Activated CD8-positive, alpha-beta T cell treated with anti-CD3 and anti-CD28 coated beads, Interleukin-2, amount 10 ng/mL, durations not matched to agents 7 days and 5 days (primary cell): ENCODE results near the gene KCNC2. TPM values are rescaled to one million over a fixed set of nuclear protein-coding genes. Genes with fewer than 3 reads are reported as not detected.
"Not testable (repeated sequence)": the region's sequence is repeated elsewhere in the genome, so short reads cannot be mapped to it uniquely, and the experiment has no call there.

ENCODE experiments used
- ATAC-seq: fragments of 150-1000 bp; cut with Tn5 transposase; one replicate; pipeline ENCODE4 v1.10.0; 2021; ENCODE audit warnings: moderate library complexity
- CTCF ChIA-PET: fragments of 350-600 bp; sonication (Branson Sonifier 250); formaldehyde crosslinking; loops from one replicate; lab custom pipeline; 2021; ENCODE audit warnings: antibody characterized with exemption; lab: Charles Lee
- POLR2A ChIA-PET: fragments of 350-600 bp; sonication (Branson Sonifier 250); formaldehyde crosslinking; loops from one replicate; lab custom pipeline; 2021; ENCODE audit warnings: antibody characterized with exemption; lab: Charles Lee
- DNase-seq: peaks from one replicate; pipeline ENCODE4 v3.0.0-alpha.2; 2020
- H3K27ac Mint-ChIP-seq: one replicate; pipeline ENCODE4 v1.8.0; 2021; ENCODE audit warnings: mild to moderate bottlenecking, mixed read lengths
- H3K27me3 Mint-ChIP-seq: one replicate; pipeline ENCODE4 v1.8.0; 2021; ENCODE audit warnings: low read depth, mixed read lengths
- H3K36me3 Mint-ChIP-seq: one replicate; pipeline ENCODE4 v1.8.0; 2021; ENCODE audit warnings: low read depth, mixed read lengths
- H3K4me1 Mint-ChIP-seq: one replicate; pipeline ENCODE4 v1.8.0; 2021; ENCODE audit warnings: low read depth, mixed read lengths
- H3K4me3 Mint-ChIP-seq: one replicate; pipeline ENCODE4 v1.8.0; 2021; ENCODE audit warnings: mild to moderate bottlenecking, mixed read lengths
- H3K9me3 Mint-ChIP-seq: one replicate; pipeline ENCODE4 v1.8.0; 2022; ENCODE audit warnings: mixed read lengths; ENCODE audit not compliant: insufficient read depth
- total RNA-seq, 2 experiments: library from RNA; stranded (reverse); gene quantifications; one replicate each; pipeline ENCODE4 v1.2.3, GENCODE V29; 2021

The KCNC2 gene
- total RNA-seq, 2 experiments from 2014 or later = not detected

DNA sequence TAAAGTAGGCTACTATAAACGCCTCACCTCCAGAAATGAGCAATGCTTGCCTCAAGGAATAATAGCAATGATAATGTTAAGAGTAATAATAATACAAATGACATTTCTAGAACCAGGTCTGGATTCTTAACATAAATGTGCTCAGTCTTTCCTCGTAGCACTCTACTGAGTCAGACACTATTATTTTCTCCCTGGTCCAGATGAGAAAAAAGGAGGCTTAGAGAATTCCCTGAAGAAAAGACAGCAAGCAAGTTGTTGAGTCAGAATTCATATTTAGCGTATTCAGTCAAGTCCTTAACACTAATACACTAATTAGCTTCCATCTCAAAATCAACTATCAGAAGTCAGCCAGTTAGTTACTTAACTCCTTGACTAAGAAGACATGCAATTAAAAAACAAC is 13.2 kb downstream of the KCNC2 start:
- CTCF ChIA-PET = no interaction called here
- DNase-seq (no peak), ATAC-seq (no peak)
- H3K4me3 Mint-ChIP-seq = no peak overlapping the region
- H3K36me3 Mint-ChIP-seq = no peaks in the 10 kb centered on the region
- H3K27ac Mint-ChIP-seq = no peak overlapping the region
- peaks cover 3% of the 10 kb centered on the region for H3K27me3 Mint-ChIP-seq
- no peaks in the 10 kb centered on the region for H3K9me3 Mint-ChIP-seq
- H3K4me1 Mint-ChIP-seq = peaks cover 5% of the 10 kb centered on the region
- POLR2A ChIA-PET = no interaction called here

DNA sequence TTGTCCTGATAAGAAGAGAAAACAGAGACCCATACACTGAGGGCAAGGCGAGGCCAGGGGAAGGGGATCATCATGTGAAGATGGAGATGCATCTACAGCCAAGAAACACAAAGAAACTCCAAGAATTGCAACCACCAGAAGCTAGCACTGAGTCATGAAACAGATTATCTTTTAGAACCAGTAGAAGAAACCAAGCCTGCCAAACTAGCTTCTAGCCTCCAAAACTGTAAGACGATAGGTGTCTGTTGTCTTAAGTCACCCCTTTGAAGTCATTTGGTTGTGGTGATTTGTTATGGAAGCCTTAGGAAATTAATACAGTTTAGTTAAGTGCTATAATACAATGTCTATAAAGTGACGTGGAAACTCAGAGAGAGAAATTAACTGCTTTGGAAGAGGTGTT is 15.4 kb downstream of the KCNC2 start:
- ChIA-PET CTCF (no interaction called here), POLR2A (no interaction called here)
- Mint-ChIP-seq H3K4me3 (no peak overlapping the region), H3K27ac (no peak overlapping the region), H3K4me1 (no peaks in the 10 kb centered on the region), H3K27me3 (peaks cover 3% of the 10 kb centered on the region), H3K9me3 (no peaks in the 10 kb centered on the region), H3K36me3 (no peaks in the 10 kb centered on the region)
- no peak for DNase-seq
- ATAC-seq = no peak

DNA sequence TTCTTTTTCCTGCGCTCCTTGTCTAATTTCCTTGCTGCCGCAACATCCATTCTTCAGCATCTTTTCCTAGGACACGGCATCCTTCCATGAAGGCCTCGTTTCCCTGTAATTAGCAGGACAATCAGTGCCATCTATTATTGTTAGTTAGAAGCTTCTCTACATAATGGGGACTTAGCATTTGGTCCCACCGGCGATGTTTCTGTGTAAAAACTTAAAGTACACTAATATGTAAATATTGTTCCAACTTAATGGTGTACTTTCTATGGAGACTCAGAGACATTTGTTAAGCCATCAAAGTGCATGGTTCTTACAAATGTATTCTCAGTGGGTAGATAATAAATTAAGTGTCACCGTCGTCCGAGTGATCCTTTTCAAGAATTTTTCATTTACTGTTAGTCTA is 17.4 kb downstream of the KCNC2 start:
- Mint-ChIP-seq H3K36me3 (no peaks in the 10 kb centered on the region), H3K9me3 (no peaks in the 10 kb centered on the region), H3K4me1 (no peaks in the 10 kb centered on the region), H3K27me3 (peaks cover 2% of the 10 kb centered on the region), H3K4me3 (no peak overlapping the region), H3K27ac (no peak overlapping the region)
- ATAC-seq (no peak), DNase-seq (no peak)
- CTCF ChIA-PET = no interaction called here
- POLR2A ChIA-PET = no interaction called here

DNA sequence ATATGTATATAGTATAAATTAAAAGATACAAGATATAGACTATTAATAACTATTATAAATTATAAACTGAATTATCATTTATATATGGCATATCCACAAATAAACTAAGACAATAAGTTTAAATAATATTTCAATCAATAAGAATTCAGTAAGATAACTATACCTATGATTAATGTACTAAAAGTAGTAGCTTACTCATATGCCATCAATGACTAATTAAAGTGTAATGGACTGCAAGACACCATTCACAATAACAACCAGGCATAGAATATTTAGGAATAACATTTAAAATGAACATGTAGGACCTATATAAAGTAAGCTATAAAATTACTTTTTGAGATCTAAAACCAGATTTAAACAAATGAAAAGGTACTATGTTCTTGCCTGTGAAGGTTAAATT is 18.8 kb downstream of the KCNC2 start:
- Mint-ChIP-seq H3K9me3 (no peaks in the 10 kb centered on the region), H3K27ac (no peak overlapping the region), H3K27me3 (no peaks in the 10 kb centered on the region), H3K4me3 (no peak overlapping the region), H3K36me3 (no peaks in the 10 kb centered on the region), H3K4me1 (no peaks in the 10 kb centered on the region)
- ATAC-seq (no peak), DNase-seq (no peak)
- ChIA-PET CTCF (no interaction called here), POLR2A (no interaction called here)

DNA sequence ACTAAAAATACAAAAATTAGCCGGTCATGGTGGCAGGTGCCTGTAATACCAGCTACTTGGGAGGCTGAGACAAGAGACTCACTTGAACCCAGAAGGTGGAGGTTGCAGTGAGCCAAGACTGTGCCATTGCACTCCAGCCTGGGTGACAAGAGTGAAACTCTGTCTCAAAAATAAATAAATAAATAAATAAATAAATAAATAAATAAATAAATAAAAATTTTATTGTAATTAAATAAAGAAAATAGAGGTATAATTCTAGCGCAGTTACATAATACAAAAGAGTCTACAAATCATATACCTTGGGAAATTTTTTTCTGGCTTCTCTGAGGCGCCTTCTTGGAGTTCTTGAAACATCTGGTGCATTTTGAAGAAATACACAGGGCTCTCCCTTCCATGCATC is 23.8 kb downstream of the KCNC2 start:
- H3K4me1 Mint-ChIP-seq, H3K9me3 Mint-ChIP-seq, DNase-seq, ATAC-seq, H3K27ac Mint-ChIP-seq, POLR2A ChIA-PET, H3K36me3 Mint-ChIP-seq, H3K4me3 Mint-ChIP-seq, CTCF ChIA-PET, H3K27me3 Mint-ChIP-seq: not testable (repeated sequence)

DNA sequence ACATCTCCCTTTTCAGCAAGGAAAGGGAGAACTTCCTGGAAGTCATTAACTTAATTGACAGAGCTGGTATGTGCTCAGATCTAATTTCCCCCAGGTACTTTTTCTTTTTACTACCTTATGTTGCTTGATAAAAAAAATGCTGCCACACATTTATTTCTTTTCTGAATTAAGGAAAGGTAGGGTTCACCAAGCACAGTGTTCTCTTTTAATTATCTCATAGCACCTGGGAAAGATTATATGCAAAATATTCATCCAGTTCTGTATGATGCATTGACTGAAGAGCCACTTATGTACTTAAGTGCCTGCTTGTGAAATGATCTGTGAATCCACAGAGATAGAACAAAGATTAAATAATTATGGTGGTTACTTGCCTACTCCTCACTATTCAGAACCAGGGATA is 25.1 kb downstream of the KCNC2 start:
- H3K9me3 Mint-ChIP-seq = no peaks in the 10 kb centered on the region
- no peaks in the 10 kb centered on the region for H3K36me3 Mint-ChIP-seq
- H3K4me1 Mint-ChIP-seq = no peaks in the 10 kb centered on the region
- no peak overlapping the region for H3K27ac Mint-ChIP-seq
- POLR2A ChIA-PET = no interaction called here
- no peak for ATAC-seq
- no peak for DNase-seq
- H3K4me3 Mint-ChIP-seq = no peak overlapping the region
- CTCF ChIA-PET = no interaction called here
- H3K27me3 Mint-ChIP-seq = no peaks in the 10 kb centered on the region

DNA sequence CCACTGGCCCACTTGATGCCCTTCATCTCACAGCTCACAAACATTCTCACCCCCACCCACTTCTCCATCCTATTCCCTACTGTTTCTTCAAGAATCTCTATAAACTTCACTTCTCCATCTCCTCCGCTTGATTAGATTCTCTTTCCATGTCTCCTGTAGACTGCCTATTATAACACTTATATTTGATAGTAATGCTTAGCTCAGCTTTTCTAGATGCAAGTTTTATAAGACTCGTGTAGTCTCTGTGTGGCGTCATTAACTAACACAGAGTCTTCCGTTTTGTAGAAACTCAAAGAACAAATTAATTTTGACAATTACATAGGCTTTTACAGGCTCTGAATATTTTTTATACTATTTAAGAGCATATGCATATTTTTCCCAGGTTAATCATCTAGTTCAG is 25.7 kb downstream of the KCNC2 start:
- no peaks in the 10 kb centered on the region for H3K4me1 Mint-ChIP-seq
- H3K27me3 Mint-ChIP-seq = no peaks in the 10 kb centered on the region
- H3K9me3 Mint-ChIP-seq = no peaks in the 10 kb centered on the region
- no peaks in the 10 kb centered on the region for H3K36me3 Mint-ChIP-seq
- ChIA-PET CTCF (no interaction called here), POLR2A (no interaction called here)
- H3K4me3 Mint-ChIP-seq = no peak overlapping the region
- ATAC-seq (no peak), DNase-seq (no peak)
- no peak overlapping the region for H3K27ac Mint-ChIP-seq

DNA sequence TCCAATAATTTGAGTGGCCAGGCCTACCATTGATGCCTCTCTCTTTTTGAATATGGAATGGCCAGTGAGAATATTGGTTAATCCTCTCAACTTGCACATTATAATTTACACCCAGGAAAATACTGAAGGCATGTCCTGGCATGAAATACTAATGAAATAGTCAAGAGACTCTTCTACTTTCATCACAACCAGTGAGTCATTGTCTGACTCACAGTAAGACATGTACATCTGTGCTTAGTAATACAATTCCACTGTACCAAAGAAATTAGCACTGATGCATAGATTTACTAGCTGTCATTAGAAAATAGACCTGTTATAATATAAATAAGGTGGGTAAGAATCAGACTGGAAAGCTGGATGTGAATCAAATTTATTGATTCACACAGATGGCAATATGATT is 31.6 kb downstream of the KCNC2 start:
- H3K27ac Mint-ChIP-seq = no peak overlapping the region
- POLR2A ChIA-PET = no interaction called here
- H3K4me1 Mint-ChIP-seq = no peaks in the 10 kb centered on the region
- CTCF ChIA-PET = no interaction called here
- ATAC-seq = no peak
- no peaks in the 10 kb centered on the region for H3K9me3 Mint-ChIP-seq
- no peaks in the 10 kb centered on the region for H3K36me3 Mint-ChIP-seq
- H3K4me3 Mint-ChIP-seq = no peak overlapping the region
- no peaks in the 10 kb centered on the region for H3K27me3 Mint-ChIP-seq
- no peak for DNase-seq

DNA sequence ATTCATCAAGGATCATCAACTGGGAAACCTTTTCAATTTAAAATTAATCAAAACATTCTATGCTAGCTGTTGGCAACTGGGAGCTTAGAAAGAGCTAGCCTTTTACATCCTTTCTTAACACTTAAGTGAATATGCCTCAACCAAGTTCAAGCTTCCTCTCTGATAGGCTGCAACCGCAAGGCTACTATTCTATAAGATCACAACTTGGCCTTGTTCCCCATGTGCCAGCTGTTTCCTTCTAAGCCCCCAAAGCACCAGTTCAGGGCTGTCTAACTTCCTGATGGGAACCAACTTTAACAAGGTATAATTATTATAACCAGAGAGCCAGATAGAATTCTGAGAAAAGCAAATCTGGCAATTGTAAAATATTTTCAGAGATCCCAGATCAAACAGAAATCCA is 37.0 kb downstream of the KCNC2 start:
- CTCF ChIA-PET = no interaction called here
- no peak overlapping the region for H3K4me3 Mint-ChIP-seq

DNA sequence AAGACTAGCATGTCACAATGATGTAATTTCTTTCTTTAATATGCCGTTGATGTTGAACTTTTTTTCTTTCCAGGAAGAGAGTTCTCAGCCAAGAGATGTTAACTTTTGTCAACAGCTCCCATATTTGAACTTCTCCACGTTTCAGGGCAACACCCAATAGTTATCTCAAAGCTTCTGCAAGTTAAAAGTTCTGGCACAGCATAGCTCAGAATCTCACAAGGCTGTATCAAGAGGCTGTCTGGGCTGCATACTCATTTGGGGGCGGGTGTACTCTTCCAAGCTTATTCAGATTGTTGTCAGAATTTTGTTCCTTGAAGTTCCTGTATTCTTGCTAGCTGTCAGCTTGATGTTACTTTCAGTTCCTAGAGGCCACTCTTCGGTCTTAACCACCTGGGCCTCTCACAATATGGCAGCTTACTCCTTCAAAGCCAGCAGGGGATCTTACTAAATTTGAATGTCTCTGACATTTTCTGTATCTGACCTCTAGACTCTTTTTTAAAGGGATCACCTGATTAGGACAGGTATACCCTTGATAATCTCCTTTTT is 38.9 kb downstream of the KCNC2 start:
- no peak overlapping the region for H3K27ac Mint-ChIP-seq
- no peaks in the 10 kb centered on the region for H3K27me3 Mint-ChIP-seq
- ATAC-seq = no peak
- no peaks in the 10 kb centered on the region for H3K9me3 Mint-ChIP-seq
- H3K4me1 Mint-ChIP-seq = no peaks in the 10 kb centered on the region
- ChIA-PET POLR2A (no interaction called here), CTCF (no interaction called here)
- H3K36me3 Mint-ChIP-seq = no peaks in the 10 kb centered on the region
- no peak for DNase-seq
- no peak overlapping the region for H3K4me3 Mint-ChIP-seq

More for the DNA sequence above, 37.0 kb downstream of the KCNC2 start:
- Mint-ChIP-seq H3K36me3 (no peaks in the 10 kb centered on the region), H3K4me1 (no peaks in the 10 kb centered on the region), H3K27ac (no peak overlapping the region), H3K9me3 (no peaks in the 10 kb centered on the region), H3K27me3 (no peaks in the 10 kb centered on the region)
- DNase-seq (no peak), ATAC-seq (no peak)
- POLR2A ChIA-PET = no interaction called here

DNA sequence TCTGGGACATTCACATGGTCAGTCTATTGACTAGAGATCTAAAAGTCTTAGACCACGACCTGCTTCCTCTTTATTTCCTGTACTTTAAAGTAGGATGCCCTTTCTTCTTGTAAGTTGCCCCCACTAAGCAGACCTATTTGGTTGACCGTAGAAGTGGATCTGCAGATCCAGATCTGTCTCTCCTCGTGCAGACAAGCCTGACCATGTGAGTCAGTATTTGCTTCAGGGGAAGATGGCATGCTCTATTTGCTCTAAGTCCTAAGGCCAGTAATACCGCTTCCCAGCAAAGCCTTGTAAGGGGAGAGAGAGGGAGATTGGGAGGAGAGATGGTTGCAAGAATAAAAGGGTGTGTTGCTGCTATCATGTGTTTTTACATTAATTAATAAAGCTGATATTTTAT is 46.8 kb downstream of the KCNC2 start:
- H3K27me3 Mint-ChIP-seq = no peaks in the 10 kb centered on the region
- no peaks in the 10 kb centered on the region for H3K4me1 Mint-ChIP-seq
- POLR2A ChIA-PET = no interaction called here
- no peaks in the 10 kb centered on the region for H3K9me3 Mint-ChIP-seq
- no peak for ATAC-seq
- H3K36me3 Mint-ChIP-seq = no peaks in the 10 kb centered on the region
- H3K27ac Mint-ChIP-seq = no peak overlapping the region
- DNase-seq = no peak
- no peak overlapping the region for H3K4me3 Mint-ChIP-seq
- CTCF ChIA-PET = no interaction called here

DNA sequence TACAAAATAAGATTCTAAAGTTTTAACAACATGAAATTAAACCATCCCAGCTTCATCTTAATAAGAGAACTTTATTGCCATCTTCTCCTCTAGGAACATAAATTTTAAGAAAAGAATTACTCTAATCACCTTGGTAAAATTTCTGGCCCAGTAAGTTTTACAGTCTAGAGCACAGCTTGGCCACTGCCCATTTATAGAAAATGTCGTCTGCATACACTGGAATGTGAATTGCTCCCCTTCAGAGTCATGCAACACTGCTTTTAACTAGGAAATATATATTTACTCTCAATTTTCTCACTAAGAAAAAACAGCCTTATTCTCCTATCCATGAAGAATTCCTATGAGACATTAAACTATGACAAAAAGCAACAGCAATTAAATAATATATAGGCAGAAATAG is 48.2 kb downstream of the KCNC2 start:
- H3K4me1 Mint-ChIP-seq = no peaks in the 10 kb centered on the region
- ChIA-PET CTCF (no interaction called here), POLR2A (no interaction called here)

DNA sequence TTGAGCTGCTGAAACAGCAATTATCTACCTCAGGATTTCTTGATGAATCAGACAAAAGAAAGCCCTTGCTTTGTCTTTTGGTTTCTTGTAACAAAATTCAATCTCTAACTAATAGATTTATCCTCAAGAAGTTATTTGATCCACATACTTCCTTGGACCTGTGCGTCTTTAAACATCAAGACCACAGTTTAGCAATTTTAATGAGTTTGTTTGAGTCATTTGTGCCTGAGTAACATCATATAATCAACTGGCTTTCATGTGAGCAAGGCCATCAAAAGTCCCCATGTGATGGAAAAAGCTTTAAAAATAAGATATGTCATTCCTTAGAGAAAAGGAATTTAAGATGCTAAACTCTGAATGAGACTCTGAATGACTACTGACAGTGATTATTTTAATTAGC is 52.3 kb downstream of the KCNC2 start:
- POLR2A ChIA-PET = no interaction called here
- CTCF ChIA-PET = no interaction called here
- no peaks in the 10 kb centered on the region for H3K36me3 Mint-ChIP-seq

More for the DNA sequence above, 48.2 kb downstream of the KCNC2 start:
- ATAC-seq = no peak
- no peak for DNase-seq
- Mint-ChIP-seq H3K4me3 (no peak overlapping the region), H3K9me3 (no peaks in the 10 kb centered on the region), H3K27me3 (no peaks in the 10 kb centered on the region), H3K36me3 (no peaks in the 10 kb centered on the region), H3K27ac (no peak overlapping the region)

More for the DNA sequence above, 52.3 kb downstream of the KCNC2 start:
- Mint-ChIP-seq H3K27me3 (no peaks in the 10 kb centered on the region), H3K4me1 (no peaks in the 10 kb centered on the region), H3K9me3 (no peaks in the 10 kb centered on the region), H3K4me3 (no peak overlapping the region), H3K27ac (no peak overlapping the region)
- ATAC-seq (no peak), DNase-seq (no peak)
